HEK293 (cell line): Measurements from ENCODE around the gene SYNDIG1.

Source experiments
- CTCF ChIA-PET: fragments of 350-600 bp; formaldehyde crosslinking; extraction: SDS; loops from one replicate; lab custom pipeline; 2021; ENCODE audit warnings: antibody characterized with exemption; lab: Yijun Ruan, JAX
- POLR2A ChIA-PET: fragments of 300-600 bp; formaldehyde crosslinking; extraction: SDS; loops from one replicate; lab custom pipeline; 2020; ENCODE audit warnings: antibody characterized with exemption, inconsistent platforms; lab: Yijun Ruan, JAX
- H3K27ac ChIP-seq: fragments of 200-500 bp; sonication (Bioruptor generic); 2 replicates; pipeline ENCODE4 v1.5.1; 2014; ENCODE audit warnings: low read depth, low read length, control low read depth, inconsistent platforms; ENCODE audit errors: extremely low read depth
- H3K36me3 ChIP-seq, 2 experiments: fragments of 200-500 bp in 1 of 2; sonication (Bioruptor generic) in 1 of 2; 1 replicate in 1 of 2; 2 replicates in 1 of 2; pipeline ENCODE4 v1.5.1; 2014 to 2017; ENCODE audit warnings: inconsistent platforms in 2 of 2, low read length in 2 of 2; ENCODE audit not compliant: control insufficient read depth in 2 of 2, insufficient read depth in 1 of 2
- H3K4me1 ChIP-seq: fragments of 200-500 bp; sonication (Bioruptor generic); 2 replicates; pipeline ENCODE4 v1.5.1; 2014; ENCODE audit warnings: mild to moderate bottlenecking, low read length, inconsistent platforms; ENCODE audit not compliant: control insufficient read depth, insufficient read depth
- H3K4me3 ChIP-seq: 2 replicates; pipeline ENCODE4 v1.5.1; 2011; ENCODE audit warnings: low read depth, mild to moderate bottlenecking, control low read depth, low read length, moderate library complexity
- H3K9me3 ChIP-seq: fragments of 200-500 bp; sonication (Bioruptor generic); 2 replicates; pipeline ENCODE4 v1.5.1; 2014; ENCODE audit warnings: low read depth, low read length, inconsistent platforms; ENCODE audit not compliant: control insufficient read depth, insufficient read depth
- MZF1 ChIP-seq: fragments of 450-650 bp; formaldehyde crosslinking; IDR thresholded peaks from 2 replicates; pipeline ENCODE4 v1.5.1; 2017; ENCODE audit warnings: missing biosample characterization, missing genetic modification characterization, borderline replicate concordance
- ZFP37 ChIP-seq: fragments of 450-650 bp; formaldehyde crosslinking; IDR thresholded peaks from 2 replicates; pipeline ENCODE4 v1.5.1; 2016; ENCODE audit warnings: missing biosample characterization, missing genetic modification characterization
- ZFP69B ChIP-seq: fragments of 450-650 bp; formaldehyde crosslinking; IDR thresholded peaks from 2 replicates; pipeline ENCODE4 v1.5.1; 2016; ENCODE audit warnings: missing biosample characterization, missing genetic modification characterization
- ZNF10 ChIP-seq: fragments of 450-650 bp; formaldehyde crosslinking; IDR thresholded peaks from 2 replicates; pipeline ENCODE4 v1.5.1; 2017; ENCODE audit warnings: missing biosample characterization, missing genetic modification characterization
- ZNF138 ChIP-seq: fragments of 450-650 bp; formaldehyde crosslinking; IDR thresholded peaks from 2 replicates; pipeline ENCODE4 v1.5.1; 2016; ENCODE audit warnings: missing biosample characterization, missing genetic modification characterization, borderline replicate concordance
- ZNF223 ChIP-seq: fragments of 450-650 bp; formaldehyde crosslinking; IDR thresholded peaks from 2 replicates; pipeline ENCODE4 v1.5.1; 2016; ENCODE audit warnings: missing biosample characterization, missing genetic modification characterization
- ZNF426 ChIP-seq: fragments of 450-650 bp; formaldehyde crosslinking; IDR thresholded peaks from 2 replicates; pipeline ENCODE4 v1.5.1; 2017; ENCODE audit warnings: missing biosample characterization, missing genetic modification characterization, mild to moderate bottlenecking, inconsistent platforms, moderate library complexity
- ZNF501 ChIP-seq: fragments of 450-650 bp; formaldehyde crosslinking; IDR thresholded peaks from 2 replicates; pipeline ENCODE4 v1.5.1; 2016; ENCODE audit warnings: missing biosample characterization, missing genetic modification characterization
- ZNF548 ChIP-seq: fragments of 450-650 bp; formaldehyde crosslinking; IDR thresholded peaks from 2 replicates; pipeline ENCODE4 v1.5.1; 2016; ENCODE audit warnings: missing biosample characterization, missing genetic modification characterization
- ZNF777 ChIP-seq: fragments of 450-650 bp; formaldehyde crosslinking; IDR thresholded peaks from 2 replicates; pipeline ENCODE4 v1.5.1; 2017; ENCODE audit warnings: missing biosample characterization, missing genetic modification characterization, borderline replicate concordance
- TF ChIP-seq, protein P1 (sequence below): IDR thresholded peaks from 2 replicates; pipeline ENCODE4 v1.6.1; 2011; ENCODE audit warnings: mild to moderate bottlenecking, low read depth, low read length, borderline replicate concordance
- TF ChIP-seq, protein P2 (sequence below): fragments of 450-650 bp; formaldehyde crosslinking; optimal IDR thresholded peaks from 2 replicates; pipeline ENCODE3; 2016; ENCODE audit warnings: missing biosample characterization, mild to moderate bottlenecking, missing genetic modification characterization
- TF ChIP-seq, protein P3 (sequence below): fragments of 450-650 bp; formaldehyde crosslinking; IDR thresholded peaks from 2 replicates; pipeline ENCODE4; 2016; ENCODE audit warnings: missing biosample characterization, missing genetic modification characterization
- TF ChIP-seq, protein P4 (sequence below): fragments of 450-650 bp; formaldehyde crosslinking; IDR thresholded peaks from 2 replicates; pipeline ENCODE4 v1.5.1; 2016; ENCODE audit warnings: missing biosample characterization, missing genetic modification characterization
- TF ChIP-seq, protein P5 (sequence below): fragments of 450-650 bp; formaldehyde crosslinking; IDR thresholded peaks from 2 replicates; pipeline ENCODE4 v1.5.1; 2017; ENCODE audit warnings: missing biosample characterization, missing genetic modification characterization
- TF ChIP-seq, protein P6 (sequence below): fragments of 450-650 bp; formaldehyde crosslinking; IDR thresholded peaks from 2 replicates; pipeline ENCODE4 v1.5.1; 2016; ENCODE audit warnings: missing biosample characterization, missing genetic modification characterization
- TF ChIP-seq, protein P7 (sequence below): fragments of 450-650 bp; formaldehyde crosslinking; conservative IDR thresholded peaks from 2 replicates; pipeline ENCODE4 v1.5.1; 2016; ENCODE audit warnings: low read depth, missing biosample characterization, missing genetic modification characterization

SYNDIG1 gene

DNA sequence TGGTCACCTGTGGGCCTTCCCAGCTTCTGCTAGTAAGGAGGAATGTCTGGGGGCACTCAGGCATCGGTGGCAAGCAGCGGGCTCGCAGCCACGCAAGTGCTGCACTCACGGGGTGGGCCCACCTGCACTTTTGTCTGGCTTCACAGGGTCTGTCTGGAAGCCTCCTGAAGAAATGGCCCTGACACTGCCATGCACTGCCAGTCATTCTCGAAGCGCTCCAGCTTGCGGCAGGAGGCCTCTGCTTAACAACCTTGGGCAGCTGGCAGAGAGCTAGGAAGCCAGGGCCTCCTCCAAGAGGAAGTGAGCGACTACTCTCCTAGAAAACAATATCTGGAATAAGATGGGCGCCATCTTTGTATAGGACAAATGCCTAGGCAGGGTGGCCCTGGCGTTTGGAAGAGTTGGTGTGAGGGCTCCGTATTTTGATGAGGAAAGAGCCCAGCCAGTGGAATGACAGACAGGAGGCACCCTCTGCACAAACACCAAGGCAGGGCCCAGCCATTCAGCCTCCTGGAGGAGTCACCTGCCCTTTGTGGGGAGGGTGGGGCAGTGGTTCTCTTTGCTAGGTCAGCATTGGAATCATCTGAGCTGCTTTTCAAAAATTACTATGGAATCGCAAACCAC is 113.9 kb downstream of the SYNDIG1 start:
- POLR2A ChIA-PET = no interaction called here

DNA sequence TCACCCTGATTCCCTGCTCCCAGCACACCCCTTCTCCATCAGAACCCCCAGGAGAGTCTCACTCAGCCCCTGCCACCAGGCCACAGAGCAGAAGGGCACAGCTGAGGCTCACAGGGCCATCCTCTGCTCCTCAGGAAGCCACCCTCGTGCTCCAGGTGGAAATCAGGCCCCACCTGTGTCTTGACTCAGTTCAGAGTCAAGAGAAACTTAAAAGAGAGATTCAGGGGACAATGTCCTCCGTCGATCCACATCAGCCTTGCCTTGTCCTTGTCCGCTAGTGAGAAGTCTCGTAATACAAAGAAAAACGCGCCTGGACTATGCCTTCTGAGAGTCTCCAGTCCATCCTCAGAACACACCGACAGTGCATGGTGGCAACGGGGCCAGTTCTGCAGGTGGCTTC is 114.6 kb downstream of the SYNDIG1 start:
- TF ChIP-seq ZFP37 (no peak), MZF1 (tag by site-specific recombination) (no peak), ZNF223 (tag by site-specific recombination) (no peak), ZNF10 (tag by site-specific recombination) (no peak), ZNF777 (no peak), ZNF501 (tag by site-specific recombination) (no peak), ZFP69B (tag by site-specific recombination) (no peak)
- TF ChIP-seq, protein P1, sequence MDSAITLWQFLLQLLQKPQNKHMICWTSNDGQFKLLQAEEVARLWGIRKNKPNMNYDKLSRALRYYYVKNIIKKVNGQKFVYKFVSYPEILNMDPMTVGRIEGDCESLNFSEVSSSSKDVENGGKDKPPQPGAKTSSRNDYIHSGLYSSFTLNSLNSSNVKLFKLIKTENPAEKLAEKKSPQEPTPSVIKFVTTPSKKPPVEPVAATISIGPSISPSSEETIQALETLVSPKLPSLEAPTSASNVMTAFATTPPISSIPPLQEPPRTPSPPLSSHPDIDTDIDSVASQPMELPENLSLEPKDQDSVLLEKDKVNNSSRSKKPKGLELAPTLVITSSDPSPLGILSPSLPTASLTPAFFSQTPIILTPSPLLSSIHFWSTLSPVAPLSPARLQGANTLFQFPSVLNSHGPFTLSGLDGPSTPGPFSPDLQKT = no peak
- TF ChIP-seq, protein P2, sequence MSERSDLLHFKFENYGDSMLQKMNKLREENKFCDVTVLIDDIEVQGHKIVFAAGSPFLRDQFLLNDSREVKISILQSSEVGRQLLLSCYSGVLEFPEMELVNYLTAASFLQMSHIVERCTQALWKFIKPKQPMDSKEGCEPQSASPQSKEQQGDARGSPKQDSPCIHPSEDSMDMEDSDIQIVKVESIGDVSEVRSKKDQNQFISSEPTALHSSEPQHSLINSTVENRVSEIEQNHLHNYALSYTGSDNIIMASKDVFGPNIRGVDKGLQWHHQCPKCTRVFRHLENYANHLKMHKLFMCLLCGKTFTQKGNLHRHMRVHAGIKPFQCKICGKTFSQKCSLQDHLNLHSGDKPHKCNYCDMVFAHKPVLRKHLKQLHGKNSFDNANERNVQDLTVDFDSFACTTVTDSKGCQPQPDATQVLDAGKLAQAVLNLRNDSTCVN (tag by site-specific recombination) = no peak
- TF ChIP-seq, protein P3, sequence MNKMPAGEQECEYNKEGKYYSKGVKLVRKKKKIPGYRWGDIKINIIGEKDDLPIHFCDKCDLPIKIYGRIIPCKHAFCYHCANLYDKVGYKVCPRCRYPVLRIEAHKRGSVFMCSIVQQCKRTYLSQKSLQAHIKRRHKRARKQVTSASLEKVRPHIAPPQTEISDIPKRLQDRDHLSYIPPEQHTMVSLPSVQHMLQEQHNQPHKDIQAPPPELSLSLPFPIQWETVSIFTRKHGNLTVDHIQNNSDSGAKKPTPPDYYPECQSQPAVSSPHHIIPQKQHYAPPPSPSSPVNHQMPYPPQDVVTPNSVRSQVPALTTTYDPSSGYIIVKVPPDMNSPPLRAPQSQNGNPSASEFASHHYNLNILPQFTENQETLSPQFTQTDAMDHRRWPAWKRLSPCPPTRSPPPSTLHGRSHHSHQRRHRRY (tag by site-specific recombination) = no peak
- TF ChIP-seq, protein P4, sequence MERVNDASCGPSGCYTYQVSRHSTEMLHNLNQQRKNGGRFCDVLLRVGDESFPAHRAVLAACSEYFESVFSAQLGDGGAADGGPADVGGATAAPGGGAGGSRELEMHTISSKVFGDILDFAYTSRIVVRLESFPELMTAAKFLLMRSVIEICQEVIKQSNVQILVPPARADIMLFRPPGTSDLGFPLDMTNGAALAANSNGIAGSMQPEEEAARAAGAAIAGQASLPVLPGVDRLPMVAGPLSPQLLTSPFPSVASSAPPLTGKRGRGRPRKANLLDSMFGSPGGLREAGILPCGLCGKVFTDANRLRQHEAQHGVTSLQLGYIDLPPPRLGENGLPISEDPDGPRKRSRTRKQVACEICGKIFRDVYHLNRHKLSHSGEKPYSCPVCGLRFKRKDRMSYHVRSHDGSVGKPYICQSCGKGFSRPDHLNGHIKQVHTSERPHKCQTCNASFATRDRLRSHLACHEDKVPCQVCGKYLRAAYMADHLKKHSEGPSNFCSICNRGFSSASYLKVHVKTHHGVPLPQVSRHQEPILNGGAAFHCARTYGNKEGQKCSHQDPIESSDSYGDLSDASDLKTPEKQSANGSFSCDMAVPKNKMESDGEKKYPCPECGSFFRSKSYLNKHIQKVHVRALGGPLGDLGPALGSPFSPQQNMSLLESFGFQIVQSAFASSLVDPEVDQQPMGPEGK (tag by site-specific recombination) = no peak
- H3K36me3 ChIP-seq = no peaks in the 10 kb centered on the region
- H3K27ac ChIP-seq = no peak overlapping the region
- H3K9me3 ChIP-seq = no peaks in the 10 kb centered on the region
- ChIA-PET POLR2A (no interaction called here), CTCF (no interaction called here)
- H3K4me3 ChIP-seq = no peak overlapping the region
- no peaks in the 10 kb centered on the region for H3K4me1 ChIP-seq

More for the DNA sequence above, 113.9 kb downstream of the SYNDIG1 start:
- no peaks in the 10 kb centered on the region for H3K4me1 ChIP-seq
- TF ChIP-seq ZNF548 (no peak), ZNF138 (tag by site-specific recombination) (no peak), ZNF426 (no peak)
- TF ChIP-seq, protein P5, sequence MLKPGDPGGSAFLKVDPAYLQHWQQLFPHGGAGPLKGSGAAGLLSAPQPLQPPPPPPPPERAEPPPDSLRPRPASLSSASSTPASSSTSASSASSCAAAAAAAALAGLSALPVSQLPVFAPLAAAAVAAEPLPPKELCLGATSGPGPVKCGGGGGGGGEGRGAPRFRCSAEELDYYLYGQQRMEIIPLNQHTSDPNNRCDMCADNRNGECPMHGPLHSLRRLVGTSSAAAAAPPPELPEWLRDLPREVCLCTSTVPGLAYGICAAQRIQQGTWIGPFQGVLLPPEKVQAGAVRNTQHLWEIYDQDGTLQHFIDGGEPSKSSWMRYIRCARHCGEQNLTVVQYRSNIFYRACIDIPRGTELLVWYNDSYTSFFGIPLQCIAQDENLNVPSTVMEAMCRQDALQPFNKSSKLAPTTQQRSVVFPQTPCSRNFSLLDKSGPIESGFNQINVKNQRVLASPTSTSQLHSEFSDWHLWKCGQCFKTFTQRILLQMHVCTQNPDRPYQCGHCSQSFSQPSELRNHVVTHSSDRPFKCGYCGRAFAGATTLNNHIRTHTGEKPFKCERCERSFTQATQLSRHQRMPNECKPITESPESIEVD = no peak
- TF ChIP-seq, protein P6, sequence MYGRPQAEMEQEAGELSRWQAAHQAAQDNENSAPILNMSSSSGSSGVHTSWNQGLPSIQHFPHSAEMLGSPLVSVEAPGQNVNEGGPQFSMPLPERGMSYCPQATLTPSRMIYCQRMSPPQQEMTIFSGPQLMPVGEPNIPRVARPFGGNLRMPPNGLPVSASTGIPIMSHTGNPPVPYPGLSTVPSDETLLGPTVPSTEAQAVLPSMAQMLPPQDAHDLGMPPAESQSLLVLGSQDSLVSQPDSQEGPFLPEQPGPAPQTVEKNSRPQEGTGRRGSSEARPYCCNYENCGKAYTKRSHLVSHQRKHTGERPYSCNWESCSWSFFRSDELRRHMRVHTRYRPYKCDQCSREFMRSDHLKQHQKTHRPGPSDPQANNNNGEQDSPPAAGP (tag by site-specific recombination) = no peak
- TF ChIP-seq, protein P7, sequence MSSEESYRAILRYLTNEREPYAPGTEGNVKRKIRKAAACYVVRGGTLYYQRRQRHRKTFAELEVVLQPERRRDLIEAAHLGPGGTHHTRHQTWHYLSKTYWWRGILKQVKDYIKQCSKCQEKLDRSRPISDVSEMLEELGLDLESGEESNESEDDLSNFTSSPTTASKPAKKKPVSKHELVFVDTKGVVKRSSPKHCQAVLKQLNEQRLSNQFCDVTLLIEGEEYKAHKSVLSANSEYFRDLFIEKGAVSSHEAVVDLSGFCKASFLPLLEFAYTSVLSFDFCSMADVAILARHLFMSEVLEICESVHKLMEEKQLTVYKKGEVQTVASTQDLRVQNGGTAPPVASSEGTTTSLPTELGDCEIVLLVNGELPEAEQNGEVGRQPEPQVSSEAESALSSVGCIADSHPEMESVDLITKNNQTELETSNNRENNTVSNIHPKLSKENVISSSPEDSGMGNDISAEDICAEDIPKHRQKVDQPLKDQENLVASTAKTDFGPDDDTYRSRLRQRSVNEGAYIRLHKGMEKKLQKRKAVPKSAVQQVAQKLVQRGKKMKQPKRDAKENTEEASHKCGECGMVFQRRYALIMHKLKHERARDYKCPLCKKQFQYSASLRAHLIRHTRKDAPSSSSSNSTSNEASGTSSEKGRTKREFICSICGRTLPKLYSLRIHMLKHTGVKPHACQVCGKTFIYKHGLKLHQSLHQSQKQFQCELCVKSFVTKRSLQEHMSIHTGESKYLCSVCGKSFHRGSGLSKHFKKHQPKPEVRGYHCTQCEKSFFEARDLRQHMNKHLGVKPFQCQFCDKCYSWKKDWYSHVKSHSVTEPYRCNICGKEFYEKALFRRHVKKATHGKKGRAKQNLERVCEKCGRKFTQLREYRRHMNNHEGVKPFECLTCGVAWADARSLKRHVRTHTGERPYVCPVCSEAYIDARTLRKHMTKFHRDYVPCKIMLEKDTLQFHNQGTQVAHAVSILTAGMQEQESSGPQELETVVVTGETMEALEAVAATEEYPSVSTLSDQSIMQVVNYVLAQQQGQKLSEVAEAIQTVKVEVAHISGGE = no peak
- H3K9me3 ChIP-seq = no peaks in the 10 kb centered on the region
- no peak overlapping the region for H3K27ac ChIP-seq
- no peak overlapping the region for H3K4me3 ChIP-seq
- no peaks in the 10 kb centered on the region for H3K36me3 ChIP-seq
- CTCF ChIA-PET = no interaction called here
